GM12878 (cell line): ENCODE data around the gene NUDT12. TPM values are rescaled to one million over a fixed set of nuclear protein-coding genes. Genes with fewer than 3 reads are reported as not detected.
A peak's percentile ranks its signal among the peaks of the same experiment; 100 is the strongest.

Source experiments
- ATAC-seq: fragments of 200-7000 bp; cut with Tn5 transposase; 3 replicates; pipeline ENCODE4 v1.9.1; 2020; ENCODE audit warnings: mild to moderate bottlenecking, moderate library complexity
- BruUV-seq: library from RNA; stranded (reverse); fragments of 400-500 nt; replicated peaks from 2 replicates; lab custom pipeline; 2021; lab: Mats Ljungman, UMichigan
- CTCF ChIA-PET: fragments of 300-600 bp; sonication (Branson Sonifier 250); formaldehyde crosslinking; extraction: SDS; loops from one replicate; lab custom pipeline; 2021; ENCODE audit warnings: inconsistent platforms; lab: Yijun Ruan, JAX
- POLR2A ChIA-PET: fragments of 350-600 bp; formaldehyde crosslinking; extraction: SDS; loops from one replicate; lab custom pipeline; 2021; ENCODE audit warnings: inconsistent platforms; lab: Charles Lee
- RAD21 ChIA-PET: fragments of 300-600 bp; sonication (Branson Sonifier 250); formaldehyde crosslinking; loops from one replicate; lab custom pipeline; 2023; ENCODE audit warnings: antibody characterized with exemption; ENCODE audit not compliant: unreplicated experiment; lab: Charles Lee
- SMC1A ChIA-PET: fragments of 300-600 bp; sonication (Branson Sonifier 250); formaldehyde crosslinking; loops from one replicate; lab custom pipeline; 2023; ENCODE audit not compliant: unreplicated experiment, uncharacterized antibody; lab: Charles Lee
- DNase-seq: peaks from one replicate; pipeline ENCODE4 v3.0.0-alpha.2; 2011; ENCODE audit warnings: low read depth, low spot score
- FAIRE-seq: peaks from 3 replicates; lab custom pipeline; 2011; peaks lifted over from hg19 to GRCh38; lab: Jason Lieb, UNC
- H2AFZ ChIP-seq: 2 replicates; pipeline ENCODE4 v1.6.0; 2011; ENCODE audit warnings: low read depth, low read length, control low read depth; ENCODE audit not compliant: control insufficient read depth
- H3K27ac ChIP-seq: 2 replicates; pipeline ENCODE4 v1.5.1; 2011; ENCODE audit warnings: control low read depth; ENCODE audit not compliant: control insufficient read depth, insufficient read depth
- H3K27me3 ChIP-seq, 2 experiments: replicated peaks in 1 of 2; 2 replicates each; pipeline versions ENCODE4 v1.6.0 to v1.6.1; 2011; ENCODE audit warnings: low read length in 1 of 2; ENCODE audit not compliant: control insufficient read depth in 2 of 2, insufficient read depth in 2 of 2
- H3K36me3 ChIP-seq, 2 experiments: 2 replicates each; pipeline ENCODE4 v1.5.1; 2011; ENCODE audit warnings: low read length in 1 of 2; ENCODE audit not compliant: control insufficient read depth in 2 of 2, insufficient read depth in 2 of 2
- H3K4me1 ChIP-seq: 2 replicates; pipeline ENCODE4 v1.6.1; 2011; ENCODE audit warnings: mild to moderate bottlenecking, low read length, moderate library complexity, mixed read lengths; ENCODE audit not compliant: control insufficient read depth, insufficient read depth
- H3K4me2 ChIP-seq: 2 replicates; pipeline ENCODE4 v1.6.0; 2011; ENCODE audit warnings: control low read depth; ENCODE audit not compliant: control insufficient read depth, insufficient read depth
- H3K4me3 ChIP-seq: fragments of 200-600 bp; sonication (generic); 2 replicates; pipeline ENCODE4 v1.5.1; 2016
- H3K79me2 ChIP-seq: 2 replicates; pipeline ENCODE4 v1.6.0; 2011; ENCODE audit warnings: low read length; ENCODE audit not compliant: control insufficient read depth, insufficient read depth
- H3K9ac ChIP-seq: 2 replicates; pipeline ENCODE4 v1.8.0; 2011; ENCODE audit warnings: low read length, control low read depth, mixed read lengths; ENCODE audit not compliant: control insufficient read depth, insufficient read depth
- H3K9me3 ChIP-seq: replicated peaks from 3 replicates; pipeline ENCODE4 v1.5.1; 2011; ENCODE audit warnings: mild to moderate bottlenecking, low read length; ENCODE audit not compliant: control insufficient read depth, insufficient read depth
- H4K20me1 ChIP-seq: 2 replicates; pipeline ENCODE4 v1.6.0; 2011; ENCODE audit not compliant: control insufficient read depth, insufficient read depth
- BCL11A ChIP-seq: IDR thresholded peaks from 2 replicates; pipeline ENCODE4 v1.6.1; 2011; ENCODE audit warnings: low read depth, low read length
- CHD1 ChIP-seq: IDR thresholded peaks from 2 replicates; pipeline ENCODE4 v1.6.1; 2012; ENCODE audit warnings: low read depth, low read length, improper control_type of control experiment
- CHD2 ChIP-seq: IDR thresholded peaks from 2 replicates; pipeline ENCODE4 v1.6.1; 2011; ENCODE audit warnings: low read depth, low read length, improper control_type of control experiment, borderline replicate concordance
- EGR1 ChIP-seq, 2 experiments: IDR thresholded peaks; 1 replicate in 1 of 2; 2 replicates in 1 of 2; pipeline ENCODE4 v1.6.1; 2011 to 2012; ENCODE audit warnings: low read depth in 2 of 2, low read length in 2 of 2, borderline replicate concordance in 1 of 2, mild to moderate bottlenecking in 1 of 2, moderate library complexity in 1 of 2
- GABPA ChIP-seq: IDR thresholded peaks from 2 replicates; pipeline ENCODE4 v1.6.1; 2014; ENCODE audit warnings: antibody characterized with exemption, low read depth, mild to moderate bottlenecking, inconsistent platforms
- MTA3 ChIP-seq: IDR thresholded peaks from 2 replicates; pipeline ENCODE4 v1.6.1; 2012; ENCODE audit warnings: low read length, inconsistent platforms, borderline replicate concordance
- NFYB ChIP-seq: IDR thresholded peaks from 2 replicates; pipeline ENCODE4 v1.6.1; 2011; ENCODE audit warnings: low read depth, mild to moderate bottlenecking, low read length, improper control_type of control experiment, moderate library complexity; ENCODE audit not compliant: insufficient read depth
- POLR2AphosphoS5 ChIP-seq: IDR thresholded peaks from 2 replicates; pipeline ENCODE4 v1.6.1; 2011; ENCODE audit warnings: mild to moderate bottlenecking, low read length, inconsistent platforms
- POU2F2 ChIP-seq: IDR thresholded peaks from 3 replicates; pipeline ENCODE4 v1.6.1; 2011; ENCODE audit warnings: low read depth, mild to moderate bottlenecking, low read length, borderline replicate concordance
- RAD21 ChIP-seq: IDR thresholded peaks from 2 replicates; pipeline ENCODE4 v1.6.1; 2011; ENCODE audit warnings: mild to moderate bottlenecking, low read depth, low read length, moderate library complexity; ENCODE audit not compliant: insufficient read depth
- SRF ChIP-seq, 2 experiments: IDR thresholded peaks; 2 replicates each; pipeline ENCODE4 v1.6.1; 2011; ENCODE audit warnings: low read depth in 2 of 2, low read length in 2 of 2, mild to moderate bottlenecking in 1 of 2, moderate library complexity in 1 of 2
- TCF3 ChIP-seq: IDR thresholded peaks from 2 replicates; pipeline ENCODE4 v1.6.1; 2012; ENCODE audit warnings: low read depth, mild to moderate bottlenecking, low read length, borderline replicate concordance; ENCODE audit not compliant: insufficient read depth
- ZBTB11 ChIP-seq: fragments of 450-650 bp; formaldehyde crosslinking; IDR thresholded peaks from 2 replicates; pipeline ENCODE4 v1.5.0; 2022; ENCODE audit warnings: mild to moderate bottlenecking, missing genetic modification characterization
- WGBS: methylation state at CpG from one replicate; pipeline ENCODE4 v1.1.6; 2016; ENCODE audit warnings: low lambda C conversion rate; ENCODE audit not compliant: insufficient replicate concordance, insufficient coverage; ENCODE audit errors: missing lambda C conversion rate; 5-methylcytosine and 5-hydroxymethylcytosine counted together
- in situ Hi-C: fragments of 300-500 bp; cut with MboI; formaldehyde crosslinking; loops from 9 replicates; pipeline ENCODE4 v1.14.3; 2018; ENCODE audit warnings: mixed read lengths
- intact Hi-C: fragments of 100-400 bp; cut with micrococcal nuclease; formaldehyde crosslinking; loops from one replicate; pipeline ENCODE4 v1.14.2; 2022; ENCODE audit not compliant: unreplicated experiment
- polyA plus RNA-seq, 11 experiments: library from polyadenylated mRNA; depleted of rRNA in 4 of 11; unstranded in 6 of 11; stranded (reverse) in 5 of 11; fragments of >200 nt; fragmentation: Nextera tagmentation in 4 of 11; fragmentation: Illumina TruSeq in 1 of 11; extraction: Ambion mirVana in 4 of 11; extraction: Trizol in 1 of 11; gene quantifications; 1 replicate in 1 of 11; 2 replicates in 10 of 11; pipeline versions ENCODE4 v1.2.1 to v1.2.3, GENCODE V29; 2011 to 2016; ENCODE audit warnings: inconsistent platforms in 2 of 11, missing spikeins in 2 of 11, low read depth in 1 of 11
- total RNA-seq, 4 experiments: library from RNA; depleted of rRNA in 3 of 4; stranded (reverse); fragments of >200 nt in 3 of 4; fragmentation: Illumina TruSeq in 1 of 4; extraction: Trizol in 1 of 4; gene quantifications; 2 replicates each; pipeline versions ENCODE4 v1.2.1 to v1.2.3, GENCODE V29; 2013 to 2021
- TF ChIP-seq, protein P1 (sequence below): fragments of 450-650 bp; formaldehyde crosslinking; IDR thresholded peaks from 2 replicates; pipeline ENCODE4 v1.4.0; 2020; ENCODE audit warnings: mild to moderate bottlenecking, moderate library complexity
- TF ChIP-seq, protein P2 (sequence below): fragments of 450-650 bp; IDR thresholded peaks from 2 replicates; pipeline ENCODE4 v1.6.1; 2017; ENCODE audit warnings: mild to moderate bottlenecking

NUDT12 gene
- total and polyA plus RNA-seq, 10 of the 15 experiments (the other 5 are each of a cell fraction or from before 2014, with no cell fraction given) = 2.9 to 9.0 (median 5.2) TPM

DNA sequence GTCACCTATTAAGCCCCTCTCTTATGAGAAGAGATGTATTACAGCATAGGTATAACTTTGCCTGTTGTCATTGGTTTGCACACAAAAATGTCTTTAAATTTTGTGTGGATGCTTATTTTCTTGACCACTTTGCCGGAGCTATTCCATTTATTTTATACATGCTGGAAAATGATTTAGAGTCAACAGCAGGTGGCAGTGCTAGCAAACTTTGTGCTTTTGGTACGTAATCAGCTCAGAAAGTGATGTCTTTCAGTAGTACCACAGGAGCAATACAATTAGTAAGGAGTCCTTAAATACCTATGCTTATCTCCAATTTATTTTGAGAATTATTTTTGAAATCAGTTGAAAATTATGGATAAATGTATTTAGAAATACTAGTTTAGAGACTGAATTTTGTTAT lies 19.8 kb upstream of the NUDT12 start:
- no peak overlapping the region for H3K27ac ChIP-seq
- POLR2A ChIA-PET = no interaction called here
- no peaks in the 10 kb centered on the region for H3K4me1 ChIP-seq
- RAD21 ChIA-PET = interaction anchor here (0.6 to 2.3 kb wide), 6 partner anchors 13 to 608 kb away, joined by 3 to 17 read pairs (median 4); no protein-coding TSS in a partner anchor
- FAIRE-seq (no peak), DNase-seq (peak; percentile 5), ATAC-seq (peak; percentile 63)
- H3K9ac ChIP-seq = no peak overlapping the region
- CTCF ChIA-PET = interaction anchor here (0.6 to 4.0 kb wide), 14 partner anchors 10 to 1219 kb away, joined by 3 to 41 read pairs (median 3); no protein-coding TSS in a partner anchor
- 19% methylated on average over 2 of the region's 2 CpGs for WGBS
- no peaks in the 10 kb centered on the region for H3K79me2 ChIP-seq
- SMC1A ChIA-PET = interaction anchor here (0.7 to 2.6 kb wide), 6 partner anchors 25 to 596 kb away, joined by 3 to 14 read pairs (median 3); no protein-coding TSS in a partner anchor
- H4K20me1 ChIP-seq = no peaks in the 10 kb centered on the region
- H3K27me3 ChIP-seq = no peaks in the 10 kb centered on the region
- H3K36me3 ChIP-seq = no peaks in the 10 kb centered on the region
- H2AFZ ChIP-seq = no peak overlapping the region
- H3K4me2 ChIP-seq = no peak overlapping the region
- in situ Hi-C loops (no loop called here), intact Hi-C loops (loop anchor here (1.0 to 10.0 kb wide), 3 partner anchors 392 to 830 kb away; no protein-coding TSS in a partner anchor)
- BruUV-seq = no TSS peak
- no peaks in the 10 kb centered on the region for H3K9me3 ChIP-seq
- H3K4me3 ChIP-seq = no peak overlapping the region
- TF ChIP-seq EGR1 (IDR thresholded peaks at IDR 0.05; ENCODE audit: borderline replicate concordance in 1 of 2, low read depth in 2 of 2, low read length in 2 of 2) (no peak), NFYB (no peak), CHD1 (no peak), BCL11A (no peak), GABPA (no peak), TCF3 (no peak), ZBTB11 (no peak), RAD21 (peak; percentile 64), SRF (IDR thresholded peaks at IDR 0.05; ENCODE audit: low read depth in 2 of 2, low read length in 2 of 2) (no peak), CHD2 (no peak), POU2F2 (no peak), MTA3 (no peak), POLR2AphosphoS5 (no peak)
- TF ChIP-seq, protein P1, sequence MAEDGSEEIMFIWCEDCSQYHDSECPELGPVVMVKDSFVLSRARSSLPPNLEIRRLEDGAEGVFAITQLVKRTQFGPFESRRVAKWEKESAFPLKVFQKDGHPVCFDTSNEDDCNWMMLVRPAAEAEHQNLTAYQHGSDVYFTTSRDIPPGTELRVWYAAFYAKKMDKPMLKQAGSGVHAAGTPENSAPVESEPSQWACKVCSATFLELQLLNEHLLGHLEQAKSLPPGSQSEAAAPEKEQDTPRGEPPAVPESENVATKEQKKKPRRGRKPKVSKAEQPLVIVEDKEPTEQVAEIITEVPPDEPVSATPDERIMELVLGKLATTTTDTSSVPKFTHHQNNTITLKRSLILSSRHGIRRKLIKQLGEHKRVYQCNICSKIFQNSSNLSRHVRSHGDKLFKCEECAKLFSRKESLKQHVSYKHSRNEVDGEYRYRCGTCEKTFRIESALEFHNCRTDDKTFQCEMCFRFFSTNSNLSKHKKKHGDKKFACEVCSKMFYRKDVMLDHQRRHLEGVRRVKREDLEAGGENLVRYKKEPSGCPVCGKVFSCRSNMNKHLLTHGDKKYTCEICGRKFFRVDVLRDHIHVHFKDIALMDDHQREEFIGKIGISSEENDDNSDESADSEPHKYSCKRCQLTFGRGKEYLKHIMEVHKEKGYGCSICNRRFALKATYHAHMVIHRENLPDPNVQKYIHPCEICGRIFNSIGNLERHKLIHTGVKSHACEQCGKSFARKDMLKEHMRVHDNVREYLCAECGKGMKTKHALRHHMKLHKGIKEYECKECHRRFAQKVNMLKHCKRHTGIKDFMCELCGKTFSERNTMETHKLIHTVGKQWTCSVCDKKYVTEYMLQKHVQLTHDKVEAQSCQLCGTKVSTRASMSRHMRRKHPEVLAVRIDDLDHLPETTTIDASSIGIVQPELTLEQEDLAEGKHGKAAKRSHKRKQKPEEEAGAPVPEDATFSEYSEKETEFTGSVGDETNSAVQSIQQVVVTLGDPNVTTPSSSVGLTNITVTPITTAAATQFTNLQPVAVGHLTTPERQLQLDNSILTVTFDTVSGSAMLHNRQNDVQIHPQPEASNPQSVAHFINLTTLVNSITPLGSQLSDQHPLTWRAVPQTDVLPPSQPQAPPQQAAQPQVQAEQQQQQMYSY (CRISPR knock-in tag) = no peak
- TF ChIP-seq, protein P2, sequence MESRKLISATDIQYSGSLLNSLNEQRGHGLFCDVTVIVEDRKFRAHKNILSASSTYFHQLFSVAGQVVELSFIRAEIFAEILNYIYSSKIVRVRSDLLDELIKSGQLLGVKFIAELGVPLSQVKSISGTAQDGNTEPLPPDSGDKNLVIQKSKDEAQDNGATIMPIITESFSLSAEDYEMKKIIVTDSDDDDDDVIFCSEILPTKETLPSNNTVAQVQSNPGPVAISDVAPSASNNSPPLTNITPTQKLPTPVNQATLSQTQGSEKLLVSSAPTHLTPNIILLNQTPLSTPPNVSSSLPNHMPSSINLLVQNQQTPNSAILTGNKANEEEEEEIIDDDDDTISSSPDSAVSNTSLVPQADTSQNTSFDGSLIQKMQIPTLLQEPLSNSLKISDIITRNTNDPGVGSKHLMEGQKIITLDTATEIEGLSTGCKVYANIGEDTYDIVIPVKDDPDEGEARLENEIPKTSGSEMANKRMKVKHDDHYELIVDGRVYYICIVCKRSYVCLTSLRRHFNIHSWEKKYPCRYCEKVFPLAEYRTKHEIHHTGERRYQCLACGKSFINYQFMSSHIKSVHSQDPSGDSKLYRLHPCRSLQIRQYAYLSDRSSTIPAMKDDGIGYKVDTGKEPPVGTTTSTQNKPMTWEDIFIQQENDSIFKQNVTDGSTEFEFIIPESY = no peak
